ENCODE results near the gene ITIH3. TPM values are rescaled to one million over a fixed set of nuclear protein-coding genes. Genes with fewer than 3 reads are reported as not detected.
A peak's percentile ranks its signal among the peaks of the same experiment; 100 is the strongest.

ITIH3 gene
- total and polyA plus RNA-seq, 2 of the 8 experiments (the other 6 are each of a cell fraction or from before 2014, with no cell fraction given), result not detected

DNA sequence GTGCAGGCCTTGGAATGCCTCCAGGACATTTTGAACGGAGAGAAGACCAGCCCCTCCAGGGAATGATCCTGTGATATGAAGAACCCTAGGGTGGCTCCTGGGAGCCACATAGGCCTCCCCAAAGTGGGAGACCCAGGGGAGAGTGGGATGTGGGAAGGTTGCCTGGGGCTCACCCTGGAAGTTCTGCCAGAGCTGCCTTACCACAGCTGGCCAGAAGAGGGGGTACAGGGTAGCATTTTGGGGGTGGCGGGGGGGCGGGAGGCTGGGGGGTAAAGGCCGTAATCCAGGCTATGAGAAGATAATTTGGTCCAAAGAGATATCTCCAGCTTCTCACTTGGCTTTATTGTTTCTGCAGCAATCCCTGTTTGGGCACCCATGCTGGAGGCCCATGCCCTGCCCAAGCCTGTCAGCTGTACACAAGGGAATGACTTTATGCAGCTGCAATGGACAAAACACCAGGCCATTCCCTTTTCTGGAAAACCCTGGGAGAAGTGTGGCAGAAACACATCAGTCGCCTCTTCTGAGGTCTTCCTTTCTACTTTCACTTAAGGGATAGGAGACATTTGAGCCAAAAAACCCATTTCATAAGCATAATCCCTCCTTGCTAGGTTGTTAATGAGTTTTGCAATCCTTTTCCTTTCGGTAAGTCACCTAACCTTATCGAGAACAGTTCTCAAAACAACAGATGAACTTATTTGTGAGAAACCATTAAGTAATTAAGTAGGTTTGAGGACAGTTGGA, 51.3 kb downstream of the ITIH3 start:
- Histone ChIP-seq H2AFZ (ENCODE audit: low read length) (no peak overlapping the region), H3K23ac (ENCODE audit: insufficient read length) (no peak overlapping the region), H3K14ac (ENCODE audit: insufficient read length) (no peak overlapping the region), H3K9ac (replicated peaks in 1 of 4; ENCODE audit: extremely low read depth in 1 of 4, low read depth in 3 of 4, low read length in 3 of 4) (no peak overlapping the region), H3K23me2 (ENCODE audit: low read depth, low read length) (no peaks in the 10 kb centered on the region), H3K4me3 (ENCODE audit: extremely low read depth in 1 of 4, insufficient read depth in 2 of 4, low read depth in 3 of 4, low read length in 4 of 4) (no peak overlapping the region), H4K5ac (ENCODE audit: insufficient read length, low read depth, low read length) (no peak overlapping the region), H3K18ac (ENCODE audit: extremely low read depth, low read length) (no peak overlapping the region), H2BK12ac (ENCODE audit: low read depth, low read length) (no peak overlapping the region), H4K91ac (replicated peaks; ENCODE audit: insufficient read length, low read length) (no peak overlapping the region), H3K79me2 (ENCODE audit: control insufficient read depth in 1 of 2, insufficient read depth in 2 of 2, low read length in 2 of 2) (no peaks in the 10 kb centered on the region), H3K27me3 (replicated peaks in 1 of 4; ENCODE audit: control insufficient read depth in 3 of 4, extremely low read depth in 1 of 4, insufficient read depth in 3 of 4, low read length in 3 of 4) (no peaks in the 10 kb centered on the region), H4K8ac (ENCODE audit: extremely low read depth, insufficient read depth, low read length) (no peak overlapping the region; the same call in 1 of the 2 replicates), H2BK120ac (replicated peaks; ENCODE audit: low read depth, low read length) (no peak overlapping the region), H3K79me1 (ENCODE audit: low read depth, low read length) (no peaks in the 10 kb centered on the region; the same call in 1 of the 2 replicates), H3K4me1 (replicated peaks in 1 of 4; ENCODE audit: control insufficient read depth in 3 of 4, insufficient read depth in 4 of 4, low read length in 3 of 4) (no peaks in the 10 kb centered on the region), H3K9me3 (ENCODE audit: insufficient read depth in 2 of 2, low read depth in 1 of 2, low read length in 1 of 2) (no peaks in the 10 kb centered on the region), H3K36me3 (ENCODE audit: control insufficient read depth in 2 of 4, insufficient read depth in 4 of 4, low read length in 3 of 4) (peaks cover 3 to 12% (median 10%) of the 10 kb centered on the region in 4 experiments; a peak in 7 of 8 replicates), H3K27ac (ENCODE audit: low read depth, low read length) (no peak overlapping the region), H2BK20ac (ENCODE audit: low read length) (no peak overlapping the region), H2BK15ac (ENCODE audit: low read length) (no peak overlapping the region), H2AK5ac (ENCODE audit: low read depth, low read length) (no peak overlapping the region), H3K56ac (replicated peaks; ENCODE audit: insufficient read length, low read depth, low read length) (no peak overlapping the region), H3K4ac (replicated peaks; ENCODE audit: insufficient read length, low read depth, low read length) (no peak overlapping the region), H4K20me1 (replicated peaks in 1 of 2; ENCODE audit: control insufficient read depth in 1 of 2, insufficient read depth in 2 of 2, low read length in 2 of 2) (peaks cover 2 to 3% of the 10 kb centered on the region in 2 experiments), H2BK5ac (ENCODE audit: low read depth, low read length) (no peak overlapping the region), H3K4me2 (ENCODE audit: insufficient read depth in 1 of 2, low read depth in 2 of 2, low read length in 2 of 2) (no peak overlapping the region)
- ChIA-PET CTCF (ENCODE audit: partially characterized antibody) (interaction anchor here (0.6 to 4.2 kb wide), 22 partner anchors 10 to 277 kb away, joined by 3 to 46 read pairs (median 4); partner anchors contain the start of gene MUSTN1), POLR2A (ENCODE audit: partially characterized antibody) (interaction anchor here (1.1 kb wide), 1 partner anchor 350 kb away, joined by 3 read pairs; no protein-coding TSS in a partner anchor)
- FAIRE-seq, result no peak
- 81% methylated on average over 6 of the region's 7 CpGs; no CpG with 5 or more reads in 1 of the 2 experiments for WGBS, 2 experiments (ENCODE audit: extremely low coverage in 1 of 2, insufficient coverage in 1 of 2, insufficient read length in 1 of 2, insufficient replicate concordance in 2 of 2, low coverage in 1 of 2, low lambda C conversion rate in 2 of 2, missing lambda C conversion rate in 1 of 2)
- peak in 1 of 2 experiments; percentile 79 for DNase-seq (ENCODE audit: low read depth in 1 of 2, low spot score in 2 of 2)
- TF ChIP-seq BACH1 (IDR thresholded peaks at IDR 0.05; ENCODE audit: low read length), result no peak
- no peak for TF ChIP-seq TAF1 (IDR thresholded peaks at IDR 0.05; ENCODE audit: low read depth, low read length)
- no peak for TF ChIP-seq ASH2L (IDR thresholded peaks at IDR 0.05; ENCODE audit: low read length)
- TF ChIP-seq SP2 (IDR thresholded peaks at IDR 0.05; ENCODE audit: low read length), result no peak
- no peak for TF ChIP-seq NANOG (IDR thresholded peaks at IDR 0.05; ENCODE audit: insufficient read depth, low read depth, low read length, poor library complexity, severe bottlenecking)
- no peak for TF ChIP-seq SAP30 (IDR thresholded peaks at IDR 0.05; ENCODE audit: insufficient read depth, insufficient replicate concordance, low read length)
- no peak for TF ChIP-seq SIRT6 (IDR thresholded peaks at IDR 0.05; ENCODE audit: low read length)
- TF ChIP-seq NRF1 (IDR thresholded peaks at IDR 0.05; ENCODE audit: low read depth, low read length), result no peak
- no peak for TF ChIP-seq SUZ12 (IDR thresholded peaks at IDR 0.05; ENCODE audit: low read length)
- TF ChIP-seq JUND (IDR thresholded peaks at IDR 0.05; ENCODE audit: low read length), result no peak
- TF ChIP-seq RAD21 (IDR thresholded peaks at IDR 0.05 in 1 of 2, conservative IDR thresholded peaks at IDR 0.05 in 1 of 2; ENCODE audit: low read depth in 2 of 2, low read length in 2 of 2), result peak; percentile 15 to 30; a peak in 2 of 4 replicates
